Stimulated activated CD8-positive, alpha-beta memory T cell treated with anti-CD3 and anti-CD28 coated beads, Interleukin-2, amount 100 ng/mL, for 48 hours (primary cell): Measurements from ENCODE around the gene BMPR1A.

Source experiments
- DNase-seq, 2 donors: peaks; one replicate each; pipeline ENCODE4 v3.0.0-alpha.2; 2020; ENCODE audit warnings: low read depth in 2 of 2

BMPR1A gene

DNA sequence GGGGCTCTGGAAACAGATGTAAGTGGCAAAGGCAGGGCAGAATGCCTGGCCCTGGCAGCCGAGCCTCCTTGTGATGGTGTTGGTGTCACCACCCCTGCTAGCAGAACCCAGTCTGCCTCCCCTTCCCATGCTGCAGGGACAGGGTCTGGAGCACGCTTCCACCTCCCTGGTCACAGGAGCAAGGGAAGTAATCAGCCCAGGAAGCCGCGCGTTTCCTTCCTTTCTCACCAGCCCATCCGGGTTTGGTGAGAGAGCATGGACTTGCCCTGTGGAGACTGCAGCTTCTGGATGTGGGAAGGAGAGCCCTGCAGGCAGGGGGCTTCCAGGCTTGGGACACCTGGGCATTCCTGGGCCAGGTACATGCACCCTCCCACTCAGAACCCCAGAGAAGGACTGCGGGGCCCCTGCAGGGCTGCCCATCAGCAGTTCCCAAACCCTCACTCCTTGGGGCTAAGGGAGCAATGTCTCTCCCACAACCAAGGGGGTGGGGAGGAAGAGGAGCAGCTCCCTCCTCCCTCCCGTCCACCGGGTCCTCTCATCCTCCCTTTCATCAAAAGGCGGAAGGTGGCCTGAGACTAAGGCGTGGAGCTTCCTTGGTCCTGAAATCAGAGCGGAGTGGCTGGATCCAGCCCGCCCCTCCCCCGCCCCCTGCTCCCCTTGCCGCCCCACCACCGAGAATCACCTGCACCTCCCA lies 199.2 kb downstream of the BMPR1A start:
- DNase-seq: no peak

GRCh38 chr10:86956195-86956847 lies 199.9 kb downstream of the BMPR1A start:
- DNase-seq: no peak

GRCh38 chr10:86956848-86957448 lies 200.5 kb downstream of the BMPR1A start:
- no peak for DNase-seq

DNA sequence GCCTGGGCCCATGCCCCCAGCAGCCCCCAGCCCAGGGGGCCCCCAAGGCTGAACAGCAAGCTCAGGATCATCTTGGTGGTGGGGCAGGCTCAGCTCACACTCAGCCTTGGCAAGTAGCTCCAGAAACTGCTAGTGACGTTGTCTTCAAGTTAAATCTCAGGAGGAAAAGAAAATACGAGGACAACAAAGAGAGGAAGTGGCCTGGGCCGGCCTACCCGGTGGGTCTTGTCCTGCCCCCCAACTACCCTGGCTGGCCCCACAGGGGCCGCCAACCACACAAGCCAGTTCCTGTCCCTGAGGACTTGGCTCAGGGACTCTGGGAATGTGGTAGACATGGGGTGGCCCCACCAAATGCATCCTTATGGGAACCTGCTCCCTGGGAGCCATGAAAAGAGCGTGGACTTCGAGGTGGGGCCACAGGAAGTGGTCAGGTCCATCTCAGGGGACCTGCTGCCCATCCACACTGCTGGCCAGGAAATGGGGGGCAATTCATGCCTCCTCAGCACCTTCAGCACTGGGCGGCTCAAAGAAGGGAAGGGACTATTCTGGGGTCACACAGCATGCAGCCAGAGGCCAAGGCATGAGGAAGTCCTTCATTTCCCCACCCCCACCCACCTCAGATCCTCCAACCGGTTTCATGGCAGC lies 201.2 kb downstream of the BMPR1A start, which contains the start of gene MMRN2:
Gene MMRN2 (minus strand): TSS at position 145 of the 645 bp plus-strand sequence. CDS start 74 bp downstream, at position 71.
- no peak for DNase-seq

GRCh38 chr10:86958116-86958900 lies 201.9 kb downstream of the BMPR1A start, which contains the start of gene SNCG:
SNCG (plus strand) TSS chr10:86958599; CDS start chr10:86958698, 99 bp downstream.
- DNase-seq: no peak

DNA sequence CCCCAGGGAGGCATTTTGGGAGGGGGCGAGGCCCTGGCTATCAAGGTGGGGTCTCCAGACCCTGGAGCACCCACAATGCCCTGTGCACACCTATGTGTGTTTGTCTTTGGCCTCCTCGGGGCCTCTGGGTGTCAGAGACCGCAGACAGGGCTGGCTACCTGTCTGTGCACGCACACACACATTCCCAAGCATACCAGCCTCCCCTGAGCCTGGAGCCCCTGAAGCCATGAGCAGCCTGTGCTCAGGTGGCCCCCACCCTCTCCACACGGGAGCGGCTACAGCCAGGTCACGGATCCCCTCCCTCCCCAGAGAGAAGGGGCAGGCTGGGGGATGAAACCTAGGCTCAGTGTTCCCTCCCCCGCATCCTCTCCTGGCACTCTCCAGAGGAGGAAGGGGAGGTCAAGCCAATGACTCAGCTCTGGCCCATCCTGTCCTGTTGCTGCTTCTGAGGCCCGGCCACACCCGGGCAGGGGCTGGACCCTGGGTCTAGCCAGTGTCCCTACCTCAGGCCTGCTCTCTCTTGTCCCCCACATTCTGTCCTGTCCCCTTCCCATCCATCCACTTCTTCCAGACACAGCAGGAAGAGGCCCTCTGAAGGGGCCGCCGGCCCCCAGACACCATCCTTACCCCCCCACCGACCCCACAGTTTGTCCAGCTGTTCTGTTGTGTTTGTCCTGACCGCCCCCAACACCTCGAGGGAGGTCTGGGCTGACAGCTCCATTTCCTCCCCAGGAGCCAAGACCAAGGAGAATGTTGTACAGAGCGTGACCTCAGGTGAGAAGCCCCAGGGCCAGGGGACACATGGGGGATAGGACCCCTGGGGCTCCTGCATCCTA lies 202.7 kb downstream of the BMPR1A start:
- no peak for DNase-seq

DNA sequence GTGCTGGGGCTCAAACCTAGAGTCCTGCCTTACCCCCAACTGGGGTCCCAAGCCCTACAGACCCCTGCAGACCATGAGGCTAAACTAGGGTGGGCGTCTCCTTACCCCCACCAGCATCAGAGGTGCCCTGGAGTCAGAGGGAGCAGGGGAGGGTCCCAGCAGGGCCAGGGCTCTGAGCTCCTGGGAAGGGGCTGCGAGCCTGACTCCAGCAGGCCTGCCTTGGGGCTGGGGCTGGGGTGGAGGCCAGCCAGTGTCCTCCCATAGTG lies 203.3 kb downstream of the BMPR1A start:
- DNase-seq: no peak

DNA sequence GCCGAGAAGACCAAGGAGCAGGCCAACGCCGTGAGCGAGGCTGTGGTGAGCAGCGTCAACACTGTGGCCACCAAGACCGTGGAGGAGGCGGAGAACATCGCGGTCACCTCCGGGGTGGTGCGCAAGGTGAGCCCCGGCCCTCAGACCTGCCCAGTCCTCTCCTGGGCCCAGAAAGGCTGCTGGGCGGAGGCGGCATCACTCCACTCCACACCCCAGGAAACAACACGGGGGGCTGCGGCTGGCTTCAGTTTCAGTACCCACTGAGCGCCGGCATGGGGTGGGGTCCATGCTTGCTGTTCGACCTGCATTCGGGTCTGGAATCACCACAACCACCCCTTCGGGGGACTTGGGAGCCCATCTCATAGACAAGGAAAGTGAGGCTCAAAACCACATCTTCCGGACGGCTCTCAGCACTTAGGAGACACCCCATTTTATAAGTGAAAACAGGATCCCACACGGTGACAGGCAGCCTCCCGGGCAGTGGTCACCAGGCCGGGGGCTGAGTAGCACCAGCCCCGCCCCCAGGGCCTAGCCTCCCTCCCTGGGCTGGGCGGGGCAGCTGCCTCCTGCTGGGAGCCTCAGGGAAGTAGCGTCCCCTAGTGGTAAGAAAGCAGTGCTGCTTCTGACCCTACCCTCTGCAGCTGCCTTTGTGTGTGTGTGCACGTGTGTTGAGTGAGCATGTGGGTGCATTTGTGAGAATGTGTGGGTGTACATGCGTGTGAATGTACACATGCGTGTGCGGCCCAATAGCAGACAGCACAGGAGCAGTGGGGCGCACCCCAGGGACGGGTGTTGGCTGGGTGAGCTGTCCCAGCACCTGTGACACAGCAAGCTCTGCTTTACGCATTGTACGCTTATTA lies 203.8 kb downstream of the BMPR1A start:
- DNase-seq: no peak

DNA sequence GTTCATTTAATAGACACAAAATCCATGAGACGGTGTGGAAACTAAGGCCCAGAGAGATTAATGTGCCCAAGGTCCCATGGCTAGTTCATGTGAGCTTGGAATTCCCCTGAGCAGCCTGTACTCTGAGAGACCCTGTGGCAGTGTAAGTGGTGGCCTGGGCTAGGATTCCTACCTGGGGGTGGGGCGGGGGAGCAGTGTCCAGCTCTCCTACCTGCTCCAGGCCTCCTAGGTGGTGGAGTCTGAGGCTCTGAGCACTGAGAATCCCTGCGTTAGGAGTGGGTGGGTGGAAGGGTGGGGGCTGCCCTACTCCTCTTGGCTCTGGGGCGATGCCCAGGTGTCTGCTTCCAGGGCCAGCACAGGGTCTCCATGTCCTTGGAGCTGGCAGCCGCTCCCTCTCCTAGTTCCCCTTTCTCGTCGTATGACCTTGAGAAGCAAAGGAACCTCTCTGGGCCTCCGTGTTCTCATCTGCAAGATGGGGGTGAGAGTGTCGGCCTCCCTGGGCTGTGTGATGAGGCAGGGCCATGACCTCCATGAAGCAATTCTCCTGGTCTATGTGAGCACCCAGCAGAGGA lies 204.5 kb downstream of the BMPR1A start:
- DNase-seq: no peak

- DNase-seq: no peak
Observed at GRCh38 chr10:86961481-86962091, 205.2 kb downstream of the BMPR1A start.

DNA sequence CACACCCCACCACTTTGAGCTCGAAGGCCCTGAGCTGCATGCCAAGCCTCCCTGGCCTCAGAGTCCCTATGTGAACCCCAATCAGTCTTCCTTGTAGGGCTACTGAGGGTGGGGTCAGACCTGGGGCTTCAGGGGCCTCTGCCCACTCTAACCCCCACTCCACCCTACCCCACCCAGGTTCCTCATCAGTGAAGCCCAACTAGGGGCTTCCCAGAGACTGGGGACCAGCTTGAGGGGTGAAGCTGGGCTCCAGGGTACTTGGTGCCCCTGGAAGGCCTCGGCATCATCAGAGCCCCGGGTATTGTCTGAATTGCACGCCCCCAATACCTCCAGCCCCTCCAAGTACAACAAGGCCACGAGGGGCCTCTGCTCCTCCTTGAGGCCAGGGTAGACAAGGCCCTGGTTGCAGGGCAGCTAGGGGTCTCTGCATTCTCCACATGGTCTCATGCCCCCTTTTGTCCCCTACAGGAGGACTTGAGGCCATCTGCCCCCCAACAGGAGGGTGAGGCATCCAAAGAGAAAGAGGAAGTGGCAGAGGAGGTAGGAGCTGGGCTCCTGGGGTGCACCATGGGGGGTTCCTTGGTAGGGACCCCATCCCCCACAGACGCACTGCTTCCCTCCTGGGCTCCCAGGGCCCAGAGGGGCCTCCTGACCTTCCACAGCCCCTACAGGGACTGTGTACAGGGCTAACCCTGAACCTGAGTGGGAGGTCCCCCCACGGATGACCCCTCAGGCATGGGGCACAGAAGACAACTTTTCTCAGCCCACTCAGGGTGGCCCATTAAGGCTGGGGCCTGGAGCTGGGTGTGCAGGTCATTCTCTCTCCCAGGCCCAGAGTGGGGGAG lies 205.9 kb downstream of the BMPR1A start:
- no peak for DNase-seq

DNA sequence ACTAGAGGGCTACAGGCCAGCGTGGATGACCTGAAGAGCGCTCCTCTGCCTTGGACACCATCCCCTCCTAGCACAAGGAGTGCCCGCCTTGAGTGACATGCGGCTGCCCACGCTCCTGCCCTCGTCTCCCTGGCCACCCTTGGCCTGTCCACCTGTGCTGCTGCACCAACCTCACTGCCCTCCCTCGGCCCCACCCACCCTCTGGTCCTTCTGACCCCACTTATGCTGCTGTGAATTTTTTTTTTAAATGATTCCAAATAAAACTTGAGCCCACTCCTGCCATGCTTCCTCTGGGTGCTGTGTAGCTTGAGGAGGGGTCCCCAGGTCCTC lies 206.5 kb downstream of the BMPR1A start:
- no peak for DNase-seq

DNA sequence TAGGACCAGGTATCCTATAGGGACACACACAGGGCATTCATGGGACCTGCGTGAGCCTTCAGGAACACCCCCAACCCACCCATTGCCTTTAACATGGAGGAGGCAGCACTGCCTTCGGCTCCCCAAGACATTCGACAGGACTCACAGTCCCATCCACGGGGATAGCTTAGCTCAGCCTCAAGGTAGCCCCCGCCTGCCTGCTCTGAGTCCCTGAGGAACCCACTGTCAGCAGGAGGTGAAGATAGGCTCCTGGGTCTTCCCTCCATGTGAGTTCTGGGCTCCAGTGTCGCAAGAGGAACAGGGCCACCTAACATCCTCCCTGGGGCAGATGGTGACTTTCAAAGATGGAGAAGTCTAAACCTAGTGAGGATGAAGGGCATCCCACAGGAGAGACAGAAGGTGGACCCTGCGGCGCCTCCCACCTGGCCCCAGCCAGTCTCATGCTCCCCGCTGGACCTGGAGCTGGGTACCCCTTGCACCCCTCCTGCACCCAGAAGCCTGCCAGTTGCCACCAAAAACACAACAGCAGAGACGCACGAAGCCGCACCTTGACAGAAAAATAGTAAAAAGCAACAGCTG lies 207.0 kb downstream of the BMPR1A start:
- no peak for DNase-seq

DNA sequence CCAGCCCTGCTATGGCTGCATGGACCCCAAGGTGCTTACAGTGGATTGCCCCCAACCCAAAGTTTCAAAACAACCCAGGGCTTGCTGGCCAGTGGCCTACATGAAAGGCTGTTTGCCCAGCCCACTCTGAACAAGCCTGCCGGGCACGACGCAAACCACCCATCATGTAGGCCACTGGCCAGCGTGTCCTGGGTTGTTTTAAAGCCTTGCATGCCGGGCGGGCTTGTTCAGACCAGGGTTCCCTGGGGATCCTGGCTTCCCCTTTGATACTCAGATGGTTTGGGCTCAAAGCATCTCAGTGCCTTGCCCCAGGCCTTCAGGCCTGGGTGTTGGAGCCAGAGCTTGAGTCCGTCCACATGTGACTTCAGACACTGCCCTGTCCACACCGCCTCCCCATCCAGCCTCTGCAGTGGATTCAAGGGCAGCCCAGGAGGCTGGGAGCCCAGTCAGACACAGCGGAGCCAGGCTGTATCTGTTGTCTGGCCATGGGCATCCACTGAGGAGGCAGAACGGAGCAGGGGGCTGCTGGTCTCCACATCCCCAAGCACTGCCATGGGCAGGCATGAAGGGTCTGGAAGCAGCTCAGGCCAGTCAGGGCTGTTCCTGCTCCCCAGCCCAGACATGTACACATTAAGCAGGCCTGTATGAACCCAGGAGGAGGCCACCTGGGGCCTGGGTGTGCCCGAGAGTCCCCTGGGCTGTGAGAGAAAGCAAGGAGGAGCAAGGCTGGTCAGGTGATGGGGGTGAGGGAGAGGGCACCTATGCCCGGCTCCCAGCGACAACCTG lies 207.8 kb downstream of the BMPR1A start:
- DNase-seq: no peak

DNA sequence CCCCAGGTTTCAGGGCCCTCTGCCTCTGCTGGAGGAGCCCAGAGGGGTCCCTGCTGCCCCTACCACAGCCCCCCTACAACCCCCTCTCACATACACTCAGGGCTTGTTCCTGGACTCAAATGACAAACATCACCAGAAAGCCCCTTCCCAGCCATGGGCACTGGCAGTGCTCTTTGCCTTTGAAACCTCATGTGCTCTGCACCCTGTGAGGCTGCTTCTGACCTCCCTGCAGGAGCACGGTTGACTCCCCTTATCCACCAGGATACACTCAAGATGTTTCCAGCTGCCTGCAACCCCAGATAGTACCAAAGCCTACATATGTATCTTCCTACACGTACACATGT lies 208.4 kb downstream of the BMPR1A start:
- no peak for DNase-seq

GRCh38 chr10:86965986-86966654 lies 209.7 kb downstream of the BMPR1A start:
- no peak for DNase-seq

GRCh38 chr10:86967481-86967941 lies 211.1 kb downstream of the BMPR1A start:
- no peak for DNase-seq
